Stimulated activated CD4-positive, alpha-beta T cell treated with anti-CD3 and anti-CD28 coated beads, Interleukin-2, amount 100 ng/mL, for 24 hours (primary cell): ENCODE results near the gene TRAPPC8.
"Not testable (repeated sequence)": the region's sequence is repeated elsewhere in the genome, so short reads cannot be mapped to it uniquely, and the experiment has no call there.

ENCODE experiments used
- DNase-seq, 2 donors: peaks; one replicate each; pipeline ENCODE4 v3.0.0-alpha.2; 2020

TRAPPC8 gene, protein sequence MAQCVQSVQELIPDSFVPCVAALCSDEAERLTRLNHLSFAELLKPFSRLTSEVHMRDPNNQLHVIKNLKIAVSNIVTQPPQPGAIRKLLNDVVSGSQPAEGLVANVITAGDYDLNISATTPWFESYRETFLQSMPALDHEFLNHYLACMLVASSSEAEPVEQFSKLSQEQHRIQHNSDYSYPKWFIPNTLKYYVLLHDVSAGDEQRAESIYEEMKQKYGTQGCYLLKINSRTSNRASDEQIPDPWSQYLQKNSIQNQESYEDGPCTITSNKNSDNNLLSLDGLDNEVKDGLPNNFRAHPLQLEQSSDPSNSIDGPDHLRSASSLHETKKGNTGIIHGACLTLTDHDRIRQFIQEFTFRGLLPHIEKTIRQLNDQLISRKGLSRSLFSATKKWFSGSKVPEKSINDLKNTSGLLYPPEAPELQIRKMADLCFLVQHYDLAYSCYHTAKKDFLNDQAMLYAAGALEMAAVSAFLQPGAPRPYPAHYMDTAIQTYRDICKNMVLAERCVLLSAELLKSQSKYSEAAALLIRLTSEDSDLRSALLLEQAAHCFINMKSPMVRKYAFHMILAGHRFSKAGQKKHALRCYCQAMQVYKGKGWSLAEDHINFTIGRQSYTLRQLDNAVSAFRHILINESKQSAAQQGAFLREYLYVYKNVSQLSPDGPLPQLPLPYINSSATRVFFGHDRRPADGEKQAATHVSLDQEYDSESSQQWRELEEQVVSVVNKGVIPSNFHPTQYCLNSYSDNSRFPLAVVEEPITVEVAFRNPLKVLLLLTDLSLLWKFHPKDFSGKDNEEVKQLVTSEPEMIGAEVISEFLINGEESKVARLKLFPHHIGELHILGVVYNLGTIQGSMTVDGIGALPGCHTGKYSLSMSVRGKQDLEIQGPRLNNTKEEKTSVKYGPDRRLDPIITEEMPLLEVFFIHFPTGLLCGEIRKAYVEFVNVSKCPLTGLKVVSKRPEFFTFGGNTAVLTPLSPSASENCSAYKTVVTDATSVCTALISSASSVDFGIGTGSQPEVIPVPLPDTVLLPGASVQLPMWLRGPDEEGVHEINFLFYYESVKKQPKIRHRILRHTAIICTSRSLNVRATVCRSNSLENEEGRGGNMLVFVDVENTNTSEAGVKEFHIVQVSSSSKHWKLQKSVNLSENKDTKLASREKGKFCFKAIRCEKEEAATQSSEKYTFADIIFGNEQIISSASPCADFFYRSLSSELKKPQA (N-terminal part only)

DNA sequence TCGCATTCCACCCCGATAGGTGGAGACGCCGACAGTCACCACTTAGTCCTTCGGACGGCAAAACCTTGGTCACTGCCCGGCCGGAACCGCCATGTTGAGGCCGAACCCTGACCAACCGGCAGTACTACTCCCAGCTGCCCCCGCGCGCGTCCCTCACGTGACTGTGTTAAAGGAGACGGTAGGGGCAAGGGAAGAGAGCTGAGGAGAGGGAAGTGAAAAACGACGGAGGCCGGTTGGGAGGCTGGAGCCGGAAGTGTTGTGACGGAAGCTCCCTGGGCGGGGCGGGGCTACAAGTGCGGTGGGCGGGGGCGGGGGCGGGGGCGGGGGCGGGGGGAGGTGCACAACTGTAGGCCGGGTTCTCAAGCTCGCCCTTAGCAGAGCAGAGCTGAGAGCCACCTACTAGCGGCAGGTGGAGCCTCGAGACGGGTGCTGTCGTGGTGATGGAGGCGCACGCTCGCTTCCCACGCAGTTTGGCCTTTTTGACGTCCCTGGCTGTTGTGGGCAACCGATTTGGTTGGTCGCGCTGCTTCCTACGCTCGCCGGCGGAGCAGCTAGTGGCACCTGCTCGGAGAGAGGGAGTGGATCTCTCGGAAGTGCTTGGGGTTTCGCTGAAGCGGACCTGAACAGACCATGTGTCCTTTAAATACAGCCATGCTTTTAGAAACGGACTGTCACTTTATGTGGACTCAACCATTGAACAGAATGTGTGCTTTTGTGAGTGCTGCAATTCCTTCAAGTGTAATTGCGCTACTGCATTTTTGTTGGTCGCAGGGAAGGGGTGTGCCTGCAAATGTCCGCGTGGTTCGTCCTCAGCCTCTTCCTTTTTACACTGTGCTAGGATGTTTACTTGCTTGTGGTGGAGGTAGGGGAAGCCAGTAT is at the start of gene TRAPPC8:
Gene TRAPPC8, minus strand, starts transcription at position 130 of the 879 bp plus-strand sequence. CDS start 364 bp downstream, outside the sequence.
- DNase-seq: peak; percentile 88 to 89

DNA sequence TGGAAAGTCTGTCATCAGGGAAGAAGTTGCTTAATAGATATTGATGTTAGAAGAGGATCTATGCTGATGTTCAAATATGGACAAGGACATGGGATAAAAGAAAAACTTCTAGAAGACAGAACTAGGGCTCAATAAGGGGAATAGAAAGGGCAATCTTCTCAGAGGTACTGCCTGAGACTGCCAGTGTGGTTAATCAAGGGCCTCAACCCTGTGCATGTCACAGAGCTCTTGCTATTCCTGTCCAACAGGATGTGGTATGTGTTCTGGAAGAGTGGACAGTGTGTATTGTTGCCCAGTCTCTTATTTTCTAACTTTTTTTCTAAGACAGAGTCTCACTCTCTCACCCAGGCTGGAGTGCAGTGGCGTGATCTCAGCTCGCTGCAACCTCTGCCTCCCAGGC is 47.9 kb upstream of the TRAPPC8 start:
- DNase-seq: no peak

DNA sequence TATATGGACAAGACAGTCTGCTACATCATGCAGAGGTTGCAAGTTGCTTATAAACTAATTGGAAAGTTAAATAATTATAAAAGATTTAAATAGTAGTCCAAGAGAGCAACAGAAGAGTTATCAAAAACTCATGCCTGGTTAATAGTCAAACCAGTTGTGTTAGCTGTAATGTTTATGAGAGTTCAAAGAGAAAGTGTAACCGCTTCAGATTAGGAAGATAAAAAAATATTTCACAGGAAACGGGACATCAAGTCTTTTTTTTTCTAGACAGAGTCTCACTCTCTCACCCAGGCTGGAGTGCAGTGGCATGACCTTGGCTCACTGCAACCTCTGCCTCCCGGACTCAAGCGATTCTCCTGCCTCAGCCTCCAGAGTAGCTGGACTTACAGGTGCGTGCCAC is 41.0 kb upstream of the TRAPPC8 start:
- no peak for DNase-seq

DNA sequence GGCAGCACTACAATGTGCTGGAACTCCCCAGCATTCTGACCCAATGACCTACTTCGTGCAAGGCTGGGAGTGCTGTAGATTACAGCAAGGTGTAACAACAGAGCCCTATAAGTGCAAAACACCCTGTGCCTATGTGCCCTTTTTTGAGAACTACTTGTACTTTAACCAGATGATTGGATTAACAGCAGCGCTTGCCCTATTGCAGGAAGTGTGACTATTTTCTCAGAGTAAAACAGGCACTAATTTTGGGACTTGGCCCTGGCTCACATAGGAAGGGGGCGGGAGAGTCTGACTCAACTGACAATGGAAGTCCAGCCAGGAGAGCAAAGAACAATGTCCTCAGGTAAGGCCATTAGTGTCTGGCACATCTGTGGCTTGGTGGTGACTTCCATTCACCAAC is 40.1 kb upstream of the TRAPPC8 start:
- no peak for DNase-seq

DNA sequence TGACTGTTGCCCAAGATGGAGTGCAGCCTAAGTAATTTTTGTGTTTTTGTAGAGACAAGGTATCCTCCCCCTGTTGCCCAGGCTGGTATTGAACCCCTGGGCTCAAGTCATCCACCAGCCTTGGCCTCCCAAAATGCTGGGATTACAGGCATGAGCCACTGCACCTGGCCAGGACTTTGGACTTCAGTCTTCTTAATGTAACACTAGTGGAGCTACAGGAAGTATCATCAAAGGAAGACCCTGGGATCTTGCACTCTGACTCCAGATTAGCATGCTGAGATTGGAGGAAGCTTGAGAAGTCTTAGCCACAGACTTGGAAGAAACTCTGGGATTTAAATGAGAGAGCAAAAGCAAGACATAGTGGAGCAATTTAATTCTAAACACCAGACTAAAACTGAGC is 37.9 kb upstream of the TRAPPC8 start:
- no peak for DNase-seq

GRCh38 chr18:31979714-31980113 is 36.8 kb upstream of the TRAPPC8 start:
- no peak for DNase-seq

- no peak for DNase-seq
Observed at GRCh38 chr18:31978616-31979015, 35.7 kb upstream of the TRAPPC8 start.

DNA sequence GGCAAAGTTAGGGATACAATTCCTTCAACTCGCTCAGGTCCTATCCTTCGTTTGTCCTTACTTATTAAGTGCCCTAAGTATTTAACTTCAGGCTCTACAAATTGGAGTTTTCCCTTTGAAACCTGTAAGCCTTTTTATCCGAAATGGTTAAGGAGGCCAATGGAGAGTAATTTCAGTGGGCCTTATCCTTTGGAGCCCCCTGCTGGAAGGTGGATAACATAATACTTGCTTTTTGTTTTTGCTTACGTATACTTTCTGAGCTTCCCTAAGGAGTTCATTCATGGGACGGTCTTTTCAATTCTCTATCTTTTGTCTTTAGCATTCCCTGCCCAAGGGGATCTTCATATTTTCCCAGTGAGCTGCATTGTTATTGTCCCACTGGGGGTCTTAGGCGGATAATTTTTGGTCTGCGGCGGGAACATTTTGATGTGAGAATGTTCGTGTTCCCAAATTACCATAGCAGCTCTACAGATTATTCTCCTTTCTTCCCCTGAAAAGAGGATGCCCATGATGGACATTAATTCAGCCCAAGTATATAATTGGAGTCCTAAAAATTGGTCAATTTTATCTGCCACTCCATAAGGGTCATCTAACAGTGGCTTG is 34.4 kb upstream of the TRAPPC8 start:
- DNase-seq: peak; percentile 14 to 32

- DNase-seq: no peak
Observed at GRCh38 chr18:31976242-31976641, 33.3 kb upstream of the TRAPPC8 start.

- DNase-seq: no peak
Observed at GRCh38 chr18:31973929-31974546, 31.1 kb upstream of the TRAPPC8 start.

DNA sequence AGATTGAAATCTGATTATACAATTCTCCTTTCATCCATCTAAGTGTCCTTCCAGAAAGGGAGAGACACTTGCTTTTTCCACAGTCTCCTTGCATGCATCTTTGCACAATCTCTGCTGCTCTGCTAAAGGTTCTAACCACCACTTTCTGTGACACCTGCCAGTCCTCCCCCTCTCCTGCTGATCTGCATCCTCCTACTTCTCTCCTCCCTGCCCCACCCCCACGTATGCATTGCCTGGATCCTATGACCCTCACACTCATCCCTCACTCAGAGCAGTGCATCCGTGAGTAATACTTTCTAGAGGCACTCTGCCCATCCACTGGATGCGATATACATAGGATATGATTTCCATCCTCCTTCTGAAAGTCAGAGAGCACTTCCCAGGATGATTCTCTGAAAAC is 27.7 kb upstream of the TRAPPC8 start:
- no peak for DNase-seq

DNA sequence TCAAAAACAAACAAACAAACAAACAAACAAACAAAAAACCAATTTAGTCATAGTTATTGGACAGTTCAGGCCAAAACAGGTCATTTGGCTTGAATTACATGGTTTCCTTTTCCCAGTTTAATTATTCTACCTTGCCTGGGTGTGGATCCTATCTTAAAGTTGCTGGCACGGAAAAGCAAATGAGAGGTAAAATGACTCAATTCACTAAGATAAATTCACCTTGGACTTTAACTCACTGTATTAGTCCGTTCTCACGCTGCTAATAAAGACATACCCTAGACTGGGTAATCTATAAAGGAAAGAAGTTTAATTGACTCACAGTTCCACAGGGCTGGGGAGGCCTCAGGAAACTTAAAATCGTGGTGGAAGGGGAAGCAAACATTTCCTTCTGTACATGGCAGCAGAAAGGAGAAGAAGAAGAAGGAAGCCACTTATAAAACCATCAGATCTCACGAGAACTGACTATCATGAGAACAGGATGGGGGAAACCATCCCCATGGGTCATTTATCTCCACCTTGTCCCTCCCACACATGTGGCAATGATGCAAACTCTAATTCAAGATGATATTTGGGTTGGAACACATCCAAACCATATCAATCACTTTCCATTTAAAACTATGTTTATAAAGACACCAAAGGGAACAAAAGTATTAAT is 22.5 kb upstream of the TRAPPC8 start:
- no peak for DNase-seq

DNA sequence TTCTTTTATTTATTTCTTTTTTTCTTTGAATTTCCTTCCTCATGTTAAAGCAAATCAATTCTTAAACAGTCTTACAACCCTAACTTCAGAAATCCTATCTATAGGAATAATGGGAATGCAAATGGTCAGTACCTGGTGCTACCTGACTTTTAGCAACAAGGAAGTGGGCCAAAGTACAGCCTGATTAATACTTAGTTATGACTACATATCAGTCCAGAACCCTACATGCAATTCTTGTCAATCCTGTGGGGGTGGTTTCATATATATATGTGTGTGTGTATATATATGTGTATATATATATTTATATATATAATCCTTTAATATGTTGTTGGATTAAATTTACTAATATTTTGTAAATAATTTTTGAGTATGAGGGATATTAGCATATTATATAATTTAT is 14.8 kb upstream of the TRAPPC8 start:
- DNase-seq: no peak

DNA sequence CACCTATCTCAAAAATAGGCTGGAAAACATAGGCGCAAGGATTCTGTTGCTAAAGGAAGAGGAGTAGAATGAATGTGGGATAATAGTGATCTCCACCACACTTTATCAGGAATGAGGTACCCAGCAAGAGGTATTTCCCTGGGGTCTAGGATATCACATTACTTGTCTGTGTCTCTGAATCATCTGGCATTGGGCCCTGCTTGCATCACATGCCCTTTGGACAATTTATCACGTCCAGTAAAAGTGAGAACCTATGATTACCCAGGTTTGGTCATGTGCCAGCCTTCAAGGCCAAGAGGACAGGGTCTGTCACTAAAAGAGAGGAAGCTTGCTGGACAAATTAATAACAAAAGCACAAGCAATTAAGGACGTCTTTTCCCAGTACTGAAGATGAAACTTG is 11.4 kb upstream of the TRAPPC8 start:
- DNase-seq: no peak

DNA sequence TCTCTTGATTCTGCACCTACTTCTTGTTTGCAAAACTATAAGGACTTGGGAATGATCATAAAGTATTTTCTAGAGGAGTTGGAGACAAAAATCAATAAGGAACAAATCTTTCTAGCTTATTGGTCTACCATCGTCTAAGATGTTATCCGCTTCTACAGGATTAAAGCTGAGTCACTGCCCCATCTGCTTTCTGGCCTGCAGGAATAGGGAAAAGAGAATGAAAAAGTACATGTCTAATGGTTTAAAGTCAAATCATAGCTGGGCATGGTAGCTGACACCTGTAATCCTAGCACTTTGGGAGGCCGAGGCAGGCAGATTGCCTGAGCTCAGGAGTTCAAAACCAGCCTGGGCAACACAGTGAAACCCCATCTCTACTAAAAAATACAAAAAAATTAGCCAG is 10.8 kb upstream of the TRAPPC8 start:
- DNase-seq: not testable (repeated sequence)

- DNase-seq: no peak
Observed at GRCh38 chr18:31952223-31952622, 9.3 kb upstream of the TRAPPC8 start.

DNA sequence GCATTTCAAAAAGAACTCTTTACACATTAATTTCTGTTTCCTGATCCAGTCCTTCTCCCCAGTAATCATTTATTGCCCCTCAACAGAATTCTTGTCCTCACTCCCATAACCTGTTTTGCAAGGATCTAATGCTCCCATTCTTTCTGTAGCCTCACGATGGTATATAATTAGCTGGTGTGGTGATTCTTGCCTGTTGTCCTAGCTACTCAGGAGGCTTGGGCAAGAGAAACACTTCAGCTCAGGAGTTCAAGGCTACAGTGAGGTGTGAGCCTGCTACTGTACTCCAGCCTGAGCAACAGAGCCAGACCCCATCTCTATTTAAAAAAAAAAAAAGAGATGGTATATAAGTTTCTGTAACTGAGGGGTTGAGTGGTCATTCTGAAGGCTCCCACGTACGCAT is 7.7 kb upstream of the TRAPPC8 start:
- no peak for DNase-seq

DNA sequence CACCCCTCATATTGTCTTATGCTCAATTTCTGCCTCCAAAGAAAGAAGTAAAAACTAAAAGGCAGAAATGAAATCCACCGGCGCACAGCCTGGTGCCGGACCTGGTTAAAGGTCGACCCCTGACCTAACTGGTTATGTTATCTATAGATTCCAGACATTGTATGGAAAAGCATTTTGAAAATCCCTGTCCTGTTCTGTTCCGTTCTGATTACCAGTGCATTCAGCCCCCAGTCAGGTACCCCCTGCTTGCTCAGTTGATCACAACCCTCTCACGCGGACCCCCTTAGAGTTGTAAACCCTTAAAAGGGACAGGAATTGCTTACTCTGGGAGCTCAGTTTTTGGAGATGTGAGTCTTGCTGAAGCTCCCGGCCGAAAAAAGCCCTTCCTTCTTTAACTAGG is 5.4 kb upstream of the TRAPPC8 start:
- not testable (repeated sequence) for DNase-seq

- no peak for DNase-seq
Observed at GRCh38 chr18:31946305-31947046, 3.5 kb upstream of the TRAPPC8 start.
